Kidney (tissue), 14 donors: ENCODE measurements around the gene CHIT1. TPM values are rescaled to one million over a fixed set of nuclear protein-coding genes. Genes with fewer than 3 reads are reported as not detected.

Experiments
- DNase-seq, 5 donors: peaks; one replicate each; pipeline ENCODE4 v3.0.0-alpha.2; 2013 to 2020
- FAIRE-seq: peaks from 2 replicates; lab custom pipeline; 2012; peaks lifted over from hg19 to GRCh38; lab: Jason Lieb, UNC
- H3K27ac ChIP-seq, 2 donors: one replicate each; pipeline ENCODE4 v1.7.0; 2013; ENCODE audit warnings: low read depth in 2 of 2, low read length in 2 of 2, inconsistent platforms in 1 of 2
- H3K27me3 ChIP-seq: one replicate; pipeline ENCODE4 v1.7.1; 2013; ENCODE audit warnings: low read length, inconsistent platforms; ENCODE audit not compliant: control insufficient read depth, insufficient read depth
- H3K36me3 ChIP-seq, 3 donors: one replicate each; pipeline versions ENCODE4 v1.7.0 to v1.7.1; 2013; ENCODE audit warnings: low read length in 3 of 3, control low read depth in 1 of 3, inconsistent platforms in 1 of 3; ENCODE audit not compliant: insufficient read depth in 3 of 3, control insufficient read depth in 2 of 3
- H3K4me1 ChIP-seq, 3 donors: one replicate each; pipeline versions ENCODE4 v1.7.0 to v1.7.1; 2013; ENCODE audit warnings: low read length in 3 of 3, inconsistent platforms in 1 of 3, low read depth in 1 of 3; ENCODE audit not compliant: control insufficient read depth in 2 of 3, insufficient read depth in 2 of 3
- H3K4me3 ChIP-seq, 3 donors: one replicate each; pipeline versions ENCODE4 v1.7.0 to v1.8.1; 2013; ENCODE audit warnings: low read length in 3 of 3, control low read depth in 1 of 3, inconsistent platforms in 1 of 3
- H3K9ac ChIP-seq, 3 donors: one replicate each; pipeline versions ENCODE4 v1.7.0 to v1.7.1; 2013; ENCODE audit warnings: low read length in 3 of 3, control low read depth in 1 of 3, inconsistent platforms in 1 of 3
- H3K9me3 ChIP-seq, 3 donors: one replicate each; pipeline versions ENCODE4 v1.7.0 to v1.7.1; 2013; ENCODE audit warnings: low read length in 3 of 3, control low read depth in 1 of 3, inconsistent platforms in 1 of 3; ENCODE audit not compliant: control insufficient read depth in 2 of 3, insufficient read depth in 1 of 3
- CTCF ChIP-seq: IDR thresholded peaks from 3 replicates; pipeline ENCODE4 v1.5.1; 2012; ENCODE audit warnings: mild to moderate bottlenecking, moderate library complexity, borderline replicate concordance; ENCODE audit not compliant: insufficient read depth; ENCODE audit errors: extremely low read depth
- intact Hi-C: fragments of 100-400 bp; cut with DNase I; formaldehyde crosslinking; loops from one replicate; pipeline ENCODE4 v1.11.1; 2022
- polyA plus RNA-seq: library from polyadenylated mRNA; stranded (reverse); fragments of 350-450 nt; fragmentation: Illumina TruSeq; extraction: RNeasy Lipid Tissue Mini Kit (QIAGEN cat#74804); gene quantifications from one replicate; pipeline ENCODE4 v1.2.3, GENCODE V29; 2014; ENCODE audit warnings: low read depth, low replicate concordance; ENCODE audit not compliant: insufficient read depth
- total RNA-seq: library from RNA; stranded (reverse); fragmentation: NEBNext Ultra II Directional; extraction: Animal tissue kit (Norgen Biotek cat#: 25700); gene quantifications from one replicate; pipeline ENCODE4 v1.2.1, GENCODE V29; 2021
- donor health status: control.
- donor health status: control.
- donor health status: control.
- donor health status: control.
- donor health status: control.
- donor health status: DM: yes; HTN: yes; CAD: no.
- donor health status: Normal renal cell carcinoma (clear cell type).

Gene CHIT1
- total and polyA plus RNA-seq, 2 donors from 2014 or later = 1.1 TPM; not detected in 1

- H3K9me3 ChIP-seq = no peaks in the 10 kb centered on the region
- H3K36me3 ChIP-seq = no peaks in the 10 kb centered on the region
- FAIRE-seq = no peak
- no peaks in the 10 kb centered on the region for H3K27me3 ChIP-seq
- H3K4me3 ChIP-seq = no peak overlapping the region
- no peak overlapping the region for H3K9ac ChIP-seq
- TF ChIP-seq CTCF = no peak
- H3K27ac ChIP-seq = no peak overlapping the region
- no peak for DNase-seq
- no peaks in the 10 kb centered on the region for H3K4me1 ChIP-seq
- intact Hi-C loops = no loop called here
Measured at GRCh38 chr1:203223012-203223775, 6.3 kb downstream of the CHIT1 start.

- Histone ChIP-seq H3K4me1 (no peaks in the 10 kb centered on the region), H3K27me3 (no peaks in the 10 kb centered on the region), H3K27ac (no peak overlapping the region), H3K36me3 (no peaks in the 10 kb centered on the region), H3K4me3 (no peak overlapping the region), H3K9ac (no peak overlapping the region), H3K9me3 (no peaks in the 10 kb centered on the region)
- FAIRE-seq = no peak
- no peak for TF ChIP-seq CTCF
- no peak for DNase-seq
- intact Hi-C loops = loop anchor here (5.0 kb wide), 2 partner anchors 103 to 178 kb away; no protein-coding TSS in a partner anchor
Measured at GRCh38 chr1:203219934-203220333, 9.5 kb downstream of the CHIT1 start.

- no peaks in the 10 kb centered on the region for H3K36me3 ChIP-seq
- no peaks in the 10 kb centered on the region for H3K27me3 ChIP-seq
- TF ChIP-seq CTCF = no peak
- no peak overlapping the region for H3K27ac ChIP-seq
- H3K4me1 ChIP-seq = no peaks in the 10 kb centered on the region
- intact Hi-C loops = loop anchor here (5.0 kb wide), 2 partner anchors 102 to 177 kb away; no protein-coding TSS in a partner anchor
- H3K4me3 ChIP-seq = no peak overlapping the region
- no peak for DNase-seq
- no peaks in the 10 kb centered on the region for H3K9me3 ChIP-seq
- FAIRE-seq = no peak
- H3K9ac ChIP-seq = no peak overlapping the region
Measured at GRCh38 chr1:203219171-203219570, 10.3 kb downstream of the CHIT1 start.
